ENCODE measurements around the gene STXBP5L.

GRCh38 chr3:121269389-121269788, 361.4 kb downstream of the STXBP5L start:
- TF ChIP-seq CTCF (IDR thresholded peaks at IDR 0.05), result no peak
- TF ChIP-seq POLR2A (IDR thresholded peaks at IDR 0.05), result no peak
- TF ChIP-seq EP300 (IDR thresholded peaks at IDR 0.05), result no peak

Measured in ovary (tissue), 3 donors.